ENCODE data around the gene FN1.
"Not testable (repeated sequence)": the region's sequence is repeated elsewhere in the genome, so short reads cannot be mapped to it uniquely, and the experiment has no call there.

The FN1 gene

GRCh38 chr2:215324811-215325210 lies 111.1 kb downstream of the FN1 start:
- no peak for DNase-seq

GRCh38 chr2:215320679-215321078 lies 115.2 kb downstream of the FN1 start:
- DNase-seq = no peak

- DNase-seq = no peak
Measured at GRCh38 chr2:215320102-215320501, 115.8 kb downstream of the FN1 start.

- no peak for DNase-seq
Measured at GRCh38 chr2:215319500-215319899, 116.4 kb downstream of the FN1 start.

- DNase-seq = no peak
Measured at GRCh38 chr2:215316336-215316735, 119.5 kb downstream of the FN1 start.

GRCh38 chr2:215315301-215315700 lies 120.6 kb downstream of the FN1 start:
- no peak for DNase-seq

- DNase-seq = no peak
Measured at GRCh38 chr2:215314896-215315295, 121.0 kb downstream of the FN1 start.

- DNase-seq = no peak
Measured at GRCh38 chr2:215313255-215313613, 122.6 kb downstream of the FN1 start.

- peak; percentile 69 to 84 (median 76) for DNase-seq
Measured at GRCh38 chr2:215311625-215312396, 124.1 kb downstream of the FN1 start, which contains the start of gene ATIC. ATIC (plus strand) TSS chr2:215312059; CDS start chr2:215312143, 84 bp downstream.

GRCh38 chr2:215311259-215311624 lies 124.6 kb downstream of the FN1 start:
- DNase-seq = not testable (repeated sequence)

All from activated CD4-positive, CD25-positive, alpha-beta regulatory T cell (primary cell).